ENCODE data around the gene TOM1L1.
"Not testable (repeated sequence)": the region's sequence is repeated elsewhere in the genome, so short reads cannot be mapped to it uniquely, and the experiment has no call there.

Gene TOM1L1

GRCh38 chr17:54900457-54901229 is at the start of gene TOM1L1:
Gene TOM1L1, plus strand, starts transcription at chr17:54900852. Its CDS starts 14 bp downstream, at chr17:54900866.
- peak; percentile 71 for DNase-seq (ENCODE audit: low spot score)

GRCh38 chr17:54859187-54859586 is 41.5 kb upstream of the TOM1L1 start:
- DNase-seq (ENCODE audit: low spot score): no peak

GRCh38 chr17:54860617-54861470 is 39.8 kb upstream of the TOM1L1 start:
- DNase-seq (ENCODE audit: low spot score): no peak

- DNase-seq (ENCODE audit: low spot score): no peak
These were observed 39.1 kb upstream of the TOM1L1 start for GRCh38 chr17:54861471-54861983.

- DNase-seq (ENCODE audit: low spot score): no peak
These were observed 37.5 kb upstream of the TOM1L1 start for GRCh38 chr17:54863176-54863575.

GRCh38 chr17:54864070-54864469 is 36.6 kb upstream of the TOM1L1 start:
- no peak for DNase-seq (ENCODE audit: low spot score)

GRCh38 chr17:54864636-54865356 is 35.9 kb upstream of the TOM1L1 start:
- no peak for DNase-seq (ENCODE audit: low spot score)

GRCh38 chr17:54867634-54868033 is 33.0 kb upstream of the TOM1L1 start:
- DNase-seq (ENCODE audit: low spot score): no peak

- no peak for DNase-seq (ENCODE audit: low spot score)
These were observed 29.9 kb upstream of the TOM1L1 start for GRCh38 chr17:54870671-54871175.

- not testable (repeated sequence) for DNase-seq (ENCODE audit: low spot score)
These were observed 24.7 kb upstream of the TOM1L1 start for GRCh38 chr17:54875906-54876305.

GRCh38 chr17:54876656-54877195 is 23.9 kb upstream of the TOM1L1 start:
- DNase-seq (ENCODE audit: low spot score): no peak

- no peak for DNase-seq (ENCODE audit: low spot score)
These were observed 19.2 kb upstream of the TOM1L1 start for GRCh38 chr17:54881255-54881972.

GRCh38 chr17:54882371-54882770 is 18.3 kb upstream of the TOM1L1 start:
- DNase-seq (ENCODE audit: low spot score): no peak

GRCh38 chr17:54882950-54883349 is 17.7 kb upstream of the TOM1L1 start:
- DNase-seq (ENCODE audit: low spot score): no peak

- no peak for DNase-seq (ENCODE audit: low spot score)
These were observed 16.7 kb upstream of the TOM1L1 start for GRCh38 chr17:54883939-54884338.

- no peak for DNase-seq (ENCODE audit: low spot score)
These were observed 12.9 kb upstream of the TOM1L1 start for GRCh38 chr17:54887787-54888186.

GRCh38 chr17:54888254-54888653 is 12.4 kb upstream of the TOM1L1 start:
- DNase-seq (ENCODE audit: low spot score): no peak

GRCh38 chr17:54888981-54889380 is 11.7 kb upstream of the TOM1L1 start:
- no peak for DNase-seq (ENCODE audit: low spot score)

- no peak for DNase-seq (ENCODE audit: low spot score)
These were observed 9.4 kb upstream of the TOM1L1 start for GRCh38 chr17:54891176-54891821.

GRCh38 chr17:54892360-54892759 is 8.3 kb upstream of the TOM1L1 start:
- DNase-seq (ENCODE audit: low spot score): no peak

- DNase-seq (ENCODE audit: low spot score): no peak
These were observed 2.1 kb upstream of the TOM1L1 start for GRCh38 chr17:54898576-54898975.
